ENCODE measurements around the gene SLC46A1. TPM values are rescaled to one million over a fixed set of nuclear protein-coding genes. Genes with fewer than 3 reads are reported as not detected.

The SLC46A1 gene
- total and polyA plus RNA-seq, 2 of the 13 experiments (the other 11 are each of a cell fraction or from before 2014, with no cell fraction given), result 19.6 to 22.6 TPM

DNA sequence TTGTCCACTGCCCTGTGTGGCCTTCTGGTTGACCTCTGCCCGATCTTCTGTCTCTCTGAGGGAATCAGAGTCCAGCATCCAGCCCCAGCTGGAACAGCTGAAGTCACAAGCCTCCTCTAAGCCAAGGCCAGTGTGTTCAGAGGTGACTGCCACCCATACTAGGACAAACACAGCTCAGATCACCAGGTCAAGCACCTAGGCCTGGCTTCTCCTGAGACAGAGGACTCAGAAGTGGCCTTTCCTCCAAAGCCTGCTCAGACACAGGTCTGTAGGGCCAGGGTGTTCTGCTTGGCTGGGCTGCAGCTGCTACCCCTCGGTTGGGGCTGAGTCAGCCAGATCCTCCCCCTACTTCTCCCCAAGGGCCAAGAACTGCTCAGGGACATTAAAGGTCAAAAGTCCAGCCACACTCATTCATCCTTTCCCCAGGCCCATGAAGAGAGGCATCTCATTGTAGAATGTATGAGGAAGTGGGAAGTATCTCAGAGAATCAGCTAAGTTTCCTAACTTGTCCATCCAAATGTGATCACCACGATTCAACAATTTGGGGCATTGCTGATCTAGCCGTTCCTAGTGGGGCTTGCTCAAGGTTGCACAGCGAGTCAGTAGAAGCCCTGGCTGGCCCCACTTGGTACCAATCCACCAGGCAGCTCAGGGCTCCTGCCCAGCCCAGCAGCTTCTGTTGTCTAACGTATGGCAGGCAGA lies 7.6 kb downstream of the SLC46A1 start (continued):
- TF ChIP-seq, protein P1, sequence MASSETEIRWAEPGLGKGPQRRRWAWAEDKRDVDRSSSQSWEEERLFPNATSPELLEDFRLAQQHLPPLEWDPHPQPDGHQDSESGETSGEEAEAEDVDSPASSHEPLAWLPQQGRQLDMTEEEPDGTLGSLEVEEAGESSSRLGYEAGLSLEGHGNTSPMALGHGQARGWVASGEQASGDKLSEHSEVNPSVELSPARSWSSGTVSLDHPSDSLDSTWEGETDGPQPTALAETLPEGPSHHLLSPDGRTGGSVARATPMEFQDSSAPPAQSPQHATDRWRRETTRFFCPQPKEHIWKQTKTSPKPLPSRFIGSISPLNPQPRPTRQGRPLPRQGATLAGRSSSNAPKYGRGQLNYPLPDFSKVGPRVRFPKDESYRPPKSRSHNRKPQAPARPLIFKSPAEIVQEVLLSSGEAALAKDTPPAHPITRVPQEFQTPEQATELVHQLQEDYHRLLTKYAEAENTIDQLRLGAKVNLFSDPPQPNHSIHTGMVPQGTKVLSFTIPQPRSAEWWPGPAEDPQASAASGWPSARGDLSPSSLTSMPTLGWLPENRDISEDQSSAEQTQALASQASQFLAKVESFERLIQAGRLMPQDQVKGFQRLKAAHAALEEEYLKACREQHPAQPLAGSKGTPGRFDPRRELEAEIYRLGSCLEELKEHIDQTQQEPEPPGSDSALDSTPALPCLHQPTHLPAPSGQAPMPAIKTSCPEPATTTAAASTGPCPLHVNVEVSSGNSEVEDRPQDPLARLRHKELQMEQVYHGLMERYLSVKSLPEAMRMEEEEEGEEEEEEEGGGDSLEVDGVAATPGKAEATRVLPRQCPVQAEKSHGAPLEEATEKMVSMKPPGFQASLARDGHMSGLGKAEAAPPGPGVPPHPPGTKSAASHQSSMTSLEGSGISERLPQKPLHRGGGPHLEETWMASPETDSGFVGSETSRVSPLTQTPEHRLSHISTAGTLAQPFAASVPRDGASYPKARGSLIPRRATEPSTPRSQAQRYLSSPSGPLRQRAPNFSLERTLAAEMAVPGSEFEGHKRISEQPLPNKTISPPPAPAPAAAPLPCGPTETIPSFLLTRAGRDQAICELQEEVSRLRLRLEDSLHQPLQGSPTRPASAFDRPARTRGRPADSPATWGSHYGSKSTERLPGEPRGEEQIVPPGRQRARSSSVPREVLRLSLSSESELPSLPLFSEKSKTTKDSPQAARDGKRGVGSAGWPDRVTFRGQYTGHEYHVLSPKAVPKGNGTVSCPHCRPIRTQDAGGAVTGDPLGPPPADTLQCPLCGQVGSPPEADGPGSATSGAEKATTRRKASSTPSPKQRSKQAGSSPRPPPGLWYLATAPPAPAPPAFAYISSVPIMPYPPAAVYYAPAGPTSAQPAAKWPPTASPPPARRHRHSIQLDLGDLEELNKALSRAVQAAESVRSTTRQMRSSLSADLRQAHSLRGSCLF (CRISPR knock-in tag; IDR thresholded peaks at IDR 0.05; ENCODE audit: borderline replicate concordance), result no peak
- TF ChIP-seq CHD4 (IDR thresholded peaks at IDR 0.05; ENCODE audit: borderline replicate concordance, low read length) (no peak), AKAP8 (CRISPR knock-in tag; IDR thresholded peaks at IDR 0.05) (no peak), ZNF781 (CRISPR knock-in tag; IDR thresholded peaks at IDR 0.05; ENCODE audit: borderline replicate concordance, not compliant biosample characterization) (no peak), ZFP36 (IDR thresholded peaks at IDR 0.05; ENCODE audit: borderline replicate concordance, low read depth, low read length, partially characterized antibody) (no peak), CREM (IDR thresholded peaks at IDR 0.05) (no peak), CREM (CRISPR knock-in tag; IDR thresholded peaks at IDR 0.05) (no peak), PHF21A (CRISPR knock-in tag; IDR thresholded peaks at IDR 0.05) (no peak), RBM22 (optimal IDR thresholded peaks at IDR 0.05; ENCODE audit: low read length) (no peak), NBN (conservative IDR thresholded peaks at IDR 0.05) (no peak)
- TF ChIP-seq, protein P2, sequence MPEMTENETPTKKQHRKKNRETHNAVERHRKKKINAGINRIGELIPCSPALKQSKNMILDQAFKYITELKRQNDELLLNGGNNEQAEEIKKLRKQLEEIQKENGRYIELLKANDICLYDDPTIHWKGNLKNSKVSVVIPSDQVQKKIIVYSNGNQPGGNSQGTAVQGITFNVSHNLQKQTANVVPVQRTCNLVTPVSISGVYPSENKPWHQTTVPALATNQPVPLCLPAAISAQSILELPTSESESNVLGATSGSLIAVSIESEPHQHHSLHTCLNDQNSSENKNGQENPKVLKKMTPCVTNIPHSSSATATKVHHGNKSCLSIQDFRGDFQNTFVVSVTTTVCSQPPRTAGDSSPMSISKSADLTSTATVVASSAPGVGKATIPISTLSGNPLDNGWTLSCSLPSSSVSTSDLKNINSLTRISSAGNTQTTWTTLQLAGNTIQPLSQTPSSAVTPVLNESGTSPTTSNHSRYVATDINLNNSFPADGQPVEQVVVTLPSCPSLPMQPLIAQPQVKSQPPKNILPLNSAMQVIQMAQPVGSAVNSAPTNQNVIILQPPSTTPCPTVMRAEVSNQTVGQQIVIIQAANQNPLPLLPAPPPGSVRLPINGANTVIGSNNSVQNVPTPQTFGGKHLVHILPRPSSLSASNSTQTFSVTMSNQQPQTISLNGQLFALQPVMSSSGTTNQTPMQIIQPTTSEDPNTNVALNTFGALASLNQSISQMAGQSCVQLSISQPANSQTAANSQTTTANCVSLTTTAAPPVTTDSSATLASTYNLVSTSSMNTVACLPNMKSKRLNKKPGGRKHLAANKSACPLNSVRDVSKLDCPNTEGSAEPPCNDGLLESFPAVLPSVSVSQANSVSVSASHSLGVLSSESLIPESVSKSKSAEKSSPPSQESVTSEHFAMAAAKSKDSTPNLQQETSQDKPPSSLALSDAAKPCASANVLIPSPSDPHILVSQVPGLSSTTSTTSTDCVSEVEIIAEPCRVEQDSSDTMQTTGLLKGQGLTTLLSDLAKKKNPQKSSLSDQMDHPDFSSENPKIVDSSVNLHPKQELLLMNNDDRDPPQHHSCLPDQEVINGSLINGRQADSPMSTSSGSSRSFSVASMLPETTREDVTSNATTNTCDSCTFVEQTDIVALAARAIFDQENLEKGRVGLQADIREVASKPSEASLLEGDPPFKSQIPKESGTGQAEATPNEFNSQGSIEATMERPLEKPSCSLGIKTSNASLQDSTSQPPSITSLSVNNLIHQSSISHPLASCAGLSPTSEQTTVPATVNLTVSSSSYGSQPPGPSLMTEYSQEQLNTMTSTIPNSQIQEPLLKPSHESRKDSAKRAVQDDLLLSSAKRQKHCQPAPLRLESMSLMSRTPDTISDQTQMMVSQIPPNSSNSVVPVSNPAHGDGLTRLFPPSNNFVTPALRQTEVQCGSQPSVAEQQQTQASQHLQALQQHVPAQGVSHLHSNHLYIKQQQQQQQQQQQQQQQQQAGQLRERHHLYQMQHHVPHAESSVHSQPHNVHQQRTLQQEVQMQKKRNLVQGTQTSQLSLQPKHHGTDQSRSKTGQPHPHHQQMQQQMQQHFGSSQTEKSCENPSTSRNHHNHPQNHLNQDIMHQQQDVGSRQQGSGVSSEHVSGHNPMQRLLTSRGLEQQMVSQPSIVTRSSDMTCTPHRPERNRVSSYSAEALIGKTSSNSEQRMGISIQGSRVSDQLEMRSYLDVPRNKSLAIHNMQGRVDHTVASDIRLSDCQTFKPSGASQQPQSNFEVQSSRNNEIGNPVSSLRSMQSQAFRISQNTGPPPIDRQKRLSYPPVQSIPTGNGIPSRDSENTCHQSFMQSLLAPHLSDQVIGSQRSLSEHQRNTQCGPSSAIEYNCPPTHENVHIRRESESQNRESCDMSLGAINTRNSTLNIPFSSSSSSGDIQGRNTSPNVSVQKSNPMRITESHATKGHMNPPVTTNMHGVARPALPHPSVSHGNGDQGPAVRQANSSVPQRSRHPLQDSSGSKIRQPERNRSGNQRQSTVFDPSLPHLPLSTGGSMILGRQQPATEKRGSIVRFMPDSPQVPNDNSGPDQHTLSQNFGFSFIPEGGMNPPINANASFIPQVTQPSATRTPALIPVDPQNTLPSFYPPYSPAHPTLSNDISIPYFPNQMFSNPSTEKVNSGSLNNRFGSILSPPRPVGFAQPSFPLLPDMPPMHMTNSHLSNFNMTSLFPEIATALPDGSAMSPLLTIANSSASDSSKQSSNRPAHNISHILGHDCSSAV (CRISPR knock-in tag; IDR thresholded peaks at IDR 0.05; ENCODE audit: borderline replicate concordance), result no peak
- TF ChIP-seq, protein P3, sequence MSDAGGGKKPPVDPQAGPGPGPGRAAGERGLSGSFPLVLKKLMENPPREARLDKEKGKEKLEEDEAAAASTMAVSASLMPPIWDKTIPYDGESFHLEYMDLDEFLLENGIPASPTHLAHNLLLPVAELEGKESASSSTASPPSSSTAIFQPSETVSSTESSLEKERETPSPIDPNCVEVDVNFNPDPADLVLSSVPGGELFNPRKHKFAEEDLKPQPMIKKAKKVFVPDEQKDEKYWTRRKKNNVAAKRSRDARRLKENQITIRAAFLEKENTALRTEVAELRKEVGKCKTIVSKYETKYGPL (CRISPR knock-in tag; IDR thresholded peaks at IDR 0.05), result no peak
